Subcutaneous adipose tissue (tissue), 4 donors: ENCODE results near the gene HS3ST3A1. TPM values are rescaled to one million over a fixed set of nuclear protein-coding genes. Genes with fewer than 3 reads are reported as not detected.

Experiments
- total RNA-seq, 4 donors: library from RNA; depleted of rRNA; stranded (reverse); fragments of >200 nt; gene quantifications; one replicate each; pipeline ENCODE4 v1.1.0, GENCODE V29; 2016
- TF ChIP-seq, protein P1 (sequence below): fragments of 450-650 bp; IDR thresholded peaks from one replicate; pipeline ENCODE4 v1.5.1; 2016; ENCODE audit warnings: low read depth, mild to moderate bottlenecking, control low read depth, antibody characterized with exemption, moderate library complexity

Gene HS3ST3A1
- total RNA-seq, 4 donors from 2014 or later: 0.19 to 3.6 (median 1.3) TPM; not detected in 1

DNA sequence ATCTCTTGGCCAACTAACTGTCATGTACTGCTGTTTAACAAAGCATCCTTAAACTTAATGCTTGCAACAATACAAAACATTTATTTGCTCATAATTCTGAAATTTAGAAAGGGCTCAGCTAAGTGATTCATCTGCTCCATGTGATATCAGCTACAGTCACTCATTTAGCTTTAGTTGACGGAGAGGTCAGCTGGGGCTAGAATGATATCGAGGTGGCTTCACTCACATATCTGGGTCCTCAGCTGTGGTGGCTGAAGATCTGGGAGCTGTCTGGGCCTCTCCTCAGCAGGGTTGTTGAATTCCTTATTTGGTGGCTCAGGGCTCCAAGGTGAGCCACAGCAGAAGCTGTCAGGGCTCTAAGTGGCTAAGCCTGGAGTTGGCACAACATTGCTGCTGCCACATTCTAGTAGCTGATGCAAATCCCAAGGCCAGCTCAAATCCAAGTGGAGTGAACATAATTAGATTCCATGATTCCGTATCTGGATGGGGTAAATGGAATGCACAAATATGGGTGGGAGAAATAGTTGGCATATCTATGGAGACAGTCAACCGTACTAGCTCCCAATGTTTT lies 62.8 kb downstream of the HS3ST3A1 start:
- TF ChIP-seq, protein P1, sequence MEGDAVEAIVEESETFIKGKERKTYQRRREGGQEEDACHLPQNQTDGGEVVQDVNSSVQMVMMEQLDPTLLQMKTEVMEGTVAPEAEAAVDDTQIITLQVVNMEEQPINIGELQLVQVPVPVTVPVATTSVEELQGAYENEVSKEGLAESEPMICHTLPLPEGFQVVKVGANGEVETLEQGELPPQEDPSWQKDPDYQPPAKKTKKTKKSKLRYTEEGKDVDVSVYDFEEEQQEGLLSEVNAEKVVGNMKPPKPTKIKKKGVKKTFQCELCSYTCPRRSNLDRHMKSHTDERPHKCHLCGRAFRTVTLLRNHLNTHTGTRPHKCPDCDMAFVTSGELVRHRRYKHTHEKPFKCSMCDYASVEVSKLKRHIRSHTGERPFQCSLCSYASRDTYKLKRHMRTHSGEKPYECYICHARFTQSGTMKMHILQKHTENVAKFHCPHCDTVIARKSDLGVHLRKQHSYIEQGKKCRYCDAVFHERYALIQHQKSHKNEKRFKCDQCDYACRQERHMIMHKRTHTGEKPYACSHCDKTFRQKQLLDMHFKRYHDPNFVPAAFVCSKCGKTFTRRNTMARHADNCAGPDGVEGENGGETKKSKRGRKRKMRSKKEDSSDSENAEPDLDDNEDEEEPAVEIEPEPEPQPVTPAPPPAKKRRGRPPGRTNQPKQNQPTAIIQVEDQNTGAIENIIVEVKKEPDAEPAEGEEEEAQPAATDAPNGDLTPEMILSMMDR: no peak

DNA sequence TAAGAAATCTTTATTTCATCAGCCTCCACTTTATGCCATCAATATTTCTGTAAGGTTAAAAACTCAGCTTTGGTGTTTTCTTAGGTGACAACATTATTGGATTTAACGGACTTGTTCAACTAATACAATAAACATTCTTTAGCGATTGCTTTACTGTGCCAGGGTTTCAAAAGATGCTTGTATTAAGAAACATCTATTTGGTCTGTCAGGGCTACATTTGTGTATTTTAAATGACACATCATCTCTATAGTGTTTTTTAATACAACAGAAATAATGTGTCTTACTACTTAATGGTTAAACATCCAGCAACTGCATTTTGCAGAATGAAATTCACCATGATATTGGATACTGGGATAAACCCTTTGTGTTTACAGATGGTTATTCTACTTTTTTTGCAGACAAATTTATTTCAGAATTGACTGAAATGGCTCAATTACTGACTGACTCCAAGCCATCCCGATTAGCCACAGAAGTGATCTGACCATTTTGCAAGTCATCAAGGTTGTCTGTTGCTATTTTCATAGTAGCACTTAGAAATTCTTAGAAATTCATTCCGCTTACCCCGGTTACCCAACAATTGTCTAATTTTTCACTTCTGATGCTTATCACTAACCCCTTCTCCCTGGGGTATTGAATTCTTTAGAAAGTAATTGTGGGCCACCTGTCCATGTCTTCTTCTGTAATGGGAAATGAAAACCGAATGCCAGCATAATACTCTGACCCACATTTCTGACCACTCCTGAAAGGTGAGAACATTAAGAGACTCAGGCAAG lies 63.7 kb downstream of the HS3ST3A1 start:
- TF ChIP-seq, protein P1: no peak

DNA sequence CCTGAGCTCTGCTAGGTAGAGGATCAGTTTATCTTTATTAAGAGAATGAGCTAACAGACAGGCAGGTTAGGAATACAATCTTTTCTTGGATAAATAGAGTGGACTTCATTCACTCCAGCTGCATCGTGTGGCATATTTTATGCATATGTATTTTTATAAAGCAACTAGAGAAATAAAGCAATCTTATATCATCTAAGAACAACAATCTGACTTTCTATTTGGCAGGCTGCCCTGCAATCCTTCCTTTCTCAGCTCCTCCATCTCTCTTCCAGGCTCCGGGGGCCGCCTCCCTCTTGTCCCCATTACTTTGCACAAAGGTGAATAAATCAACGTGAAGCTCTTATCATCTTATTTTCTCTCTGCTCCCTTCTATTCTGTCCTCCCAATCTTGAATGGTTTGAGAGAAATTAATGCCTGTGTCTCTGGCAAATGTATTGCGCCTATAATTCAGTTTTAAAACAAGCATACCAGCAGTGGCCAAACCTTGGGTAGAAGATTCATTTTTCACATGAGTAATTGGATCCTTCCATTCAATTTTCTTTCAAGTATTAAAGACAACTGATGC lies 64.5 kb downstream of the HS3ST3A1 start:
- TF ChIP-seq, protein P1: no peak

DNA sequence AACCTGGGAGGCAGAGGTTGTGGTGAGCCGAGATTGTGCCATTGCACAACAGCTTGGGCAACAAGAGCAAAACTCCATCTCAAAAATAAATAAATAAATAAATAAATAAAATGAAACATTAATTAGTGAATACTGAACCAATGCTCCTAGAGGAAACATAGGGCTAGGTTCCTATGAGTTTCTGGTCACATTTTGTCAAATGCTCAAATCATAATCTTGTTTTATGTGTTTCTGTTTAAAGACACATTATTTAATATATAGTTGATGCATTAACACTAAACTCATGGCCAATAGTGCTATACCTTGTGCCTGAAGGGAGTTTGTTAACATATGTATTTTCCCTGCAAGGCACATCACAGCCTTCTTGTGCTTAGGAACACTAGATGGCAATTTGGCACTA lies 66.8 kb downstream of the HS3ST3A1 start:
- TF ChIP-seq, protein P1: no peak

DNA sequence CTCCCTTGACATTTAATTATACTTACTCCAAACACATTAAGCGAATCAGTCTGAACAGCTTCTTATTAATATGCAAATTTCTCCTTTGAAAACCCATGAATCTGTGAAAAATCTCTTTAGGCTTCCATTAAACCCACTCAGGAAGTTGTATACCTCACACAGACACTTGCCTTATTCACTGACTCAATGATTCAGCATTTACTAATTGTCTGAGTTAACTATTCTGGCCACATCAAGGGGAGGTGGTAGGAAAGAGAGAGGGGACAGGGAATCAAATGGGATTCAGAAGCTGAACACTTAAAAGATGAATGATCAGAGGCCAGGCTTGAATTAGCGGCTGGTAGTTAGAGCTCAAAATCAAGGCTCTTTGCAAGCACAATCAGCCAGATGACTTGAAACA lies 70.0 kb downstream of the HS3ST3A1 start:
- TF ChIP-seq, protein P1: no peak

DNA sequence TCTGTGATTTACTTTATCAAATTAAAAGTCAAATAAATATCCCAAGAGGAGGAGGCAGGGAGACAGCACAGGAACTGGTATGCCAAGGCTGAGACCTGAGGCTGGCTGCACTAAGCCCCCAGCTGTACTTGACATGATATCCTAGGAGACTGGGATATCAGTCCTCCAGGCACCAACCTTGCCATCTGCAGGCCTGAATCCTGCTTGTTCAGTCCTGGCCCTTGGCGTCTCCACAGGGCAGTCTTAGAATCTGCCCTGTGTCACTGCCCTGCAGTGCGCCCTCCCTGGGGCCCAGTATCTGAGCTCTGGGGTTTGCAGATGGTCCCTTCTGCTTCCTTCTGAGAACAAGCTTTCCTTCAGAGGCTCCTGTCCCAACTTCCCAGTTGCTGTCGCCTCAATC lies 75.9 kb downstream of the HS3ST3A1 start:
- TF ChIP-seq, protein P1: no peak

DNA sequence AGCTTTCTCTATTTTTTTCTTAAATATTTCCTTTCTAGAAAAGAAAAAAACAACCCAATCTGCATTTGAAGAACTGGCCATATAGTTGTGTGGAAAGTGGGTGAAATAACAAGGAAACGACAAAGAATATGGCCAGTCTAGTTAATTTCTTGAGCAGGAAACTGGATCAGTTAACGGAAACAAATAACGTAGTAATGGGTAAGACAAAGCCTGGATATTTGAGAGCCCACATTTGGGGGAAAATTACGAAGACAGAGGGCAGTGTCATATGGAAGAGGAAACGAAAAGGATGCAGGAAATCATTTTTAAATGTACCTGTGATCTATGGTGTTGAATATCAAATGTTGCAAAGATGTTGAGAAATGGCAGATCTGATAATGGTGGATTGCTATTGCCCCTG lies 78.6 kb downstream of the HS3ST3A1 start:
- TF ChIP-seq, protein P1: no peak
